ENCODE results near the gene REXO4.

GRCh38 chr9:133449760-133450159 lies 31.9 kb upstream of the REXO4 start:
- no peak for TF ChIP-seq CHD2 (IDR thresholded peaks at IDR 0.05; ENCODE audit: low read length)
- TF ChIP-seq CBX5 (IDR thresholded peaks at IDR 0.05; ENCODE audit: low read depth, low read length), result no peak
- TF ChIP-seq POLR2A (IDR thresholded peaks at IDR 0.05; ENCODE audit: control extremely low read depth in 1 of 2, low read depth in 2 of 2, low read length in 2 of 2), result no peak
- TF ChIP-seq CTCF (IDR thresholded peaks at IDR 0.05; ENCODE audit: control extremely low read depth in 1 of 3, insufficient read depth in 1 of 3, low read depth in 1 of 3, low read length in 3 of 3), result no peak
- TF ChIP-seq GTF2F1 (IDR thresholded peaks at IDR 0.05; ENCODE audit: borderline replicate concordance, low read depth, low read length), result no peak
- TF ChIP-seq SUZ12 (IDR thresholded peaks at IDR 0.05; ENCODE audit: low read length), result no peak
- TF ChIP-seq CREB1 (IDR thresholded peaks at IDR 0.05), result no peak

Measured in H1 (cell line).